NCI-H1048 (cell line): ENCODE measurements around the gene AK8.

Experiments used
- DNase-seq: peaks from one replicate; lab custom pipeline; 2025; lab: John Stamatoyannopoulos, UW

The AK8 gene

DNA sequence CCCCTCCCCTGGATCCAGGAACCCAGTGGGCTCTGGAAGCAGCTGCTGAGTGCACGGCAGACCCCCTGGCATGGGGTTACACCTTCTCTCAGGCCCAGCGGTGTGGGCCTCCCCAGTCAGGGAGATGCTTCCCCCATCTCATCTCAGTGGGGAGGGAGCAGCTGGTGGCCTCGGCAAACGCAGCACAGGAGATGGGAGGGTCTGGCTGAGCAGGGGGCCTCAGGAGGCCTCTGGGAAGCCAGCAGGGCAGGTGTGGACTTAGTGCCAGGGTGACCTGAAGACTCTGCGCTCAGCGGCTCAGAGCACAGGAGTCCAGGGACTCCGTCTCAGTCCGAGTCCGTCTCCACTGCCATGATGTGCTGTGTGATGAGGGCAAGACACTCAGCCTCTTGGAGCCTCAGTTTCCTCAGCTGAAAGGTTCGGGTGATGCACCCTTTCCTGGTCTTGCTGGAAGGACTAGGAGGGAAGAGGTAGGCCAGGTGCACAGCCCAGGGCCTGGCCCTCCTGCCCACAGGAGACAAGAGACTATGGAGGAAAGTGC is 107.2 kb downstream of the AK8 start:
- DNase-seq = no peak

DNA sequence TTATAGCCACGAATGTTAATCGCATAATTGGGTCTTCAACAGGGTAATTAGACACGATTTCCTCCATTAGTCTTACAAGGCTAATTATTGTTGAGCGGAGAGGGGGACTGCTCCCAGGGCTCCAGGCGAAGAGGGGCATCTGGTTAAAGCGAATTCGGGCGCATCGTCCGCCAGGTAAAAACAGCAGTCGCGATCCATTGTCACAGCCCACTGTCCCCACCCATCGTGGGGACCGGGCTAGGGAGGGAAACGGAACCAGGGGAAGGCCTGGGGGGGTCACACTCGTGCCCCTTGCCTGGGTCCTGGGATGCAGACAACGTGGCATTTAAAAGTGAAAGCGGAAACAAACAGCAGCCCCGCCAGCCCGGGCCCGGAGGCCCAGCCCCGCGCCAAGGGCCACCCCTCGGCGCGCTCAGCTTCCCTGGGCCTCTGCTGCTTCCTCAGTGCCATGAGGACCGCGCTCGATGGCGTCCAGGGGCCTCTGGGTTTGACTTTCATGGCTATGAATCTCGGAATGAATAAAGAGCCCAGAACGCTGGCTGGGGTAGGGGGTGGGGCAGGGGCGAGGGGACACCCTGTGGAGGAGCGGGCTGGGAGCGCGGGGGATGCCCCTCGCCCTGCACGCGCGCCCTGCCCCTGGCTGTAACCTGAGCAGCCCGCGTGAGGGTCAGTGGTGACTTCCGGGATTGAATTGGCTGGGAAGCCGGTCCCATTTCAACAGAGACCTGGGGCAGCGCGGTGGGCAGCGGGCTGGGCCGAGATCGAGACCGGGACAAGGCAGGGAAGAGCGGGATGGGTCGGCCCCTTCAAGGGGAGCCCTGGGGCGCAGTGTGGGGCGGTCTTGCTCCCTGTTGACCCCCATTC is 107.9 kb downstream of the AK8 start:
- DNase-seq = no peak

DNA sequence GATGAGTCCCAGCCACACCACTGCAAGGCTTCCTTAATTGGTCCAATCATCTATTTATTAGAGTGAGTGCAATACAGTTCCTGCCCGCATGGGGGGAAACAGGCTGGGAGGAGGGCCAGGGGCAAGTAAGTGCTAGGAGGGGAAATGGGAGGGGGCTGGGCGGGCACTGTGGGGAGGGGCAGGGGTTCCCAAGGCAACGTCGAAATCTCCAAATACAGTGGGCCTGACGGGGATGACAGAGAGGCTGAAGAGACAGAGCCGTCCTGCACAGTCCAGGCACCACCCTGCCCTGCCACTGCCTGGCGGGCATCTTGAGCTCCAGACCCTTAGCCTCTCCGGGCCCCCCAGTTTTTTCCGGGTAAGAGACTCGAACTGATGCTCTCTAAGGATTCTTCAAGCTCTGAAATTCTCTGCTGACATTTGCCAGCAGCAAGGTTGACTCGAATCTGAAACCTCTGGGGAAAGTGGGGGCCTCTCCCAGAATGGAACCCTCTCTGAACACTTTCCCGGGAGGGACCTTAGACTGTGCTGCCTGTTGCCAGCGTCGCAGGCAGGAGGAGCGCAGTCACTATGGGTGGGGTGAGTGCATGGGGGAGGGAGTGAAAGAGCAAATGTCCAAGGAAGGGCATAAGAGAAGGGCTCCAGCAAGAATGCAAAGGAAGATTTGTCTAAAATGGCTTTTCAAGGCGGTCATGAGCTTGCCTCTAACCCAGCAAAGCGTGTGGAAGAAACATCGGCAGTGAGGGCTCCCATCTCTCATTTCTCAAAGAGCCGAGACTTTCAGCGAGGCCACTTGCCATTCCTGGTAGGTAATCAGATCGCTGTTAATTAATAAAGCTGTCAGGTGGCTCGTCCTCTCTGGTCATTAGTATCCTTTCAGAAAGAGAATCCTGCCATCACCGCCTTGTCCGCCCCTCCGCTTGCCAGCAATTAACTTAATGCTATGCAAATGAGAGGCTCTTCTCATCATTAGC is 108.9 kb downstream of the AK8 start:
- peak; percentile 13 for DNase-seq

DNA sequence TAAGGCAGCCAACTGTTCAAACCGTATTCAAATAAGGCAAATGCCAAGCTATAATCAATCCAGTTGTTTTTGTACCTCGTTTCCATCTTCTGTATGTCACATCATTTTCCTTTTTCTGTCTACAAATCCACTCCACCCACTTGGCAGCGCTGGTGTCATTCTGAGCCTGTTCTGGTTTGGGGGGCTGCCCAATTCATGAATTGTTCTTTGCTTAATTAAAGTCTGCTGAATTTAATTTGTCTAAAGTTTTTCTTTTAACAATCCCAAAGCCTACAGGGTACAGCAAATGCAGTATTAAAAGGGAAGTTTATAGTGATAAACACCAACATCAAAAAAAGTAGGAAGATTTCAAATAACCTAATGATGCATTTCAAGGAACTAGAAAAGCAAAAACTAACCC is 114.5 kb downstream of the AK8 start:
- DNase-seq = no peak

DNA sequence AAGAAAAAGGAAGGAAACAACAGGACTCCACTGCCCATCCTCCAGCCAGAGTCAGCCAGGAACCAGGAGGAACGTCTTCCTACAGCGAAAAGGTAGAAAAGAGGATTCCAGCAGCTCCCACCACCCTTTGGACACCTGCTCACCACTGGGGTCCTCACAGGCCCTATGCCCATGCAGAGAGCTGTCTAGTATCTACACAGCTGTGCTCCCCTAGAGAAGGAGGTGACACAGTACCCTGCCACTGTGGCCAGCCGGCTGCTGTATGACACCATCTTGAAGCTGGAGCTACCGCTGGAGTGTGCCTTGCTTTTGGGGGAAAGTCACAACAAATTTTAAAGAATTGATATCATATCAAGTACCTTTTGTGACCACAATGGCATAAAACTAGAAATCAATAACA is 115.2 kb downstream of the AK8 start:
- DNase-seq = no peak

DNA sequence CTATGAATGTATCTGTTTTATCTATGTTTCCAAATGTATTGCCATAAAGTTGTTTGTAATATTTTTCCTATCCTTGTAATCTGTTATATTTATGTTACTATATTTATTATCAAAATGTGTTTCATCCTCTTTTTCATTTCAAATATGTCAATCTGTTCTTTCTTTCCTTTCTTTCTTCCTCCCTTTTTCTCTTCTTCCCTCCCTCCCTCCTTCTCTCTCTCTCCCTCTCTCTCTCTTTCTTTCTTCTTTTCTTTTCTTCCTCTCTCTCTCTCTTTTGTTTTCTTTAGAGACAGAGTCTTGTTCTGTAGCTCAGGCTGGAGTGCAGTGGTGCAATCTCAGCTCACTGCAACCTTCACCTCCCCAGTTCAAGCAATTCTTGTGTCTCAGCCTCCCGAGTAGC is 116.5 kb downstream of the AK8 start:
- DNase-seq = no peak

DNA sequence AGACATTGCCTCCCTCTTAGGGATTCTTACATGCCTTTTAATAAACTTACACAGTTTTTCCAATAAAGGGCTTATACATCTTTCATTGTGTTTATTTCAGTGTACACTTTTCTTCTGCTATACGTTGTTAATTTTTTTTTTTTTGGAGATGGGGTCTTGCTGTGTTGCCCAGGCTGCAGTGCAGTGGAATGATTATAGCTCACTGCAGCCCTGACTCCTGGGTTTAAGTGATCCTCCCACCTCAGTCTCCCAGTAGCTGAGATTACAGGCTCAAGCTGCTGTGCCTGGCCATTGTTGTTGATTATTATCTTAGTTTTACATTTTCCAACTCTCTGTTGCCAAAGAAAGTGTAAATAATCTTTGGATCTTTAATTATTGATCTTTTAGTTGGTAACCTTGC is 118.0 kb downstream of the AK8 start:
- no peak for DNase-seq

DNA sequence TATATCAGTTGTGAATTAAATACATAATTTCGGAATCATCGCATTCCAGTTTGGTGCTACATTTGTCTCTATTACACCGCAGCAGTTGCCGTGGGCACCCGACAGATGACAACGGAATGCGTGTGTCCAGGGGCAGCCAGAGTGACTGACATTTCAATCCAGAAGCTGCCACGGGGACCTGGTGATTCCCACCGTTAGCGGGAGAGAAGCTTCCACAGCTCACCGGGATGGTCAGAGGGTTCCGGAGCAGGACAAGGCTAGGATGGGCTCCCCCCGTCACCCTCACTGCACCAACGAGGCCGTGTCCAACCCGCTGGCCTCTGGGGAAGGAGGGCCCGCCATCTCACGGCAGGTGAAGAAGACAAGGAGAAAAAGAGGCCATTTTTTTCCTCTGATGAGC is 121.1 kb downstream of the AK8 start:
- no peak for DNase-seq

DNA sequence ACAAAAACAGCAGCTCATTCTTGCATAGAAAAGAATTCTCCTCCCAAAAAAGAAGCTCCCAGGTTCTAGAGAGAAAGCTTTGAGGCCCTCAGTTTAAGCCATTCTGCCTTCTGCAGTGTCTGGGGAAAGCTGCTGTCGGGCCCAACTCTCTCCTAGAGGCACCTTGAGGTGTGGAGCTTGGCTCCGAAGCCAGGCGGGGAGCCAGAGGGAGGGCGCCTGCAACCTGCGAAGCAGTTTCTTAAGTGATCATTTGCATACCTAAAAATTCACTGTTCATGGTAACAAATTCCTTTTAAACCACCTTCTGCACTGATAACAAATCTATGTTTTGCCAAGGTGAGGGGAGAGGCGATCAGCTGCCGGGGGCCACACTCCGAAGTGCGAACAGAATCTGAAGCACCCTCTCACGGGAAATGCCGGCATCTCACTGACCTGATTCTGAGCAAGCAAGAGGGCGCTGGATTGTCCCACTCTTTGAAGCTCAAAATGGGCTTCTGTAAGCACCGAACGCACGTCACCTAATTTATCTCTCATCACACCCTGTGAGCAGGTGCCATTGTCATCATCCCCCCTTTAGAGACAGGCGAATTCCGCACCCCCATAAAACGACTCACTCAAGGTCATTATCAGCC is 121.8 kb downstream of the AK8 start:
- DNase-seq = no peak

DNA sequence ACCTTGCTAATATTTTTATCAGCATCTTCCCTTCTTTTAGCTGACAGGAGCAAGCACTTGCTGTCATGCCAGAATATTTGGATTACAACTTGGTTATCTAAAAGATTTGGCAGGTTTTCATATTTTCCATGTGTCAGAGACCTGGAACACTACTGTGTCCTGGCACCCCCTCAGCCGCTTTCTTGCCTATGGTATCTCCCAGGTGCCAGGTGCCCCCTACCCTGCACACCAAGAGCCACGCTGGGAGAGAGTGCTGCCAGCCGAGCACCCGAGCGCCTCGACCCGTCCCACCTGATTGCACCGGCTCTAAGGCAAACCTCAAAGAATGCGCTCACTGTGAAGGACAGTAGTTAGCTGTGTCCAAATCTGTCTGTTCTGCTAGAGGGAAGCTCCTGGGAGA is 123.0 kb downstream of the AK8 start:
- no peak for DNase-seq

DNA sequence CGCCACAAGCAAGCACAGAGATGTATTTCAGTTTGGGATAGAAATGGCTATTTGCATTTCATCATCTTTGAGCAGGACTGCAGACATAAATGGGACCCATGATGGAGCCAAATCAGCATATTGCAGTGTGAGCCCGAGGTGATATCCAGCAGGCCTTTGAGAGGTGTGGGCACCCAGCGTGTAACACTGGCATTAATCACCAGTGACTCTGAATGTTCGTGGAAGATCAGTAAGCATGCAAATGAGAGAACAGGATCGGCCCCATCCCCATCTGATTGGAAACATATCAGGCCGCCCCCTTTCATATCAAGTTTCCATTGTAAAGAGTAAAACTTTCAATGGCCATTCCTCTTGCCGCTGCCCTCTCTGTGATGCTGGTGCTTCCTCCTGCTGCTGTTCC is 123.8 kb downstream of the AK8 start:
- no peak for DNase-seq

DNA sequence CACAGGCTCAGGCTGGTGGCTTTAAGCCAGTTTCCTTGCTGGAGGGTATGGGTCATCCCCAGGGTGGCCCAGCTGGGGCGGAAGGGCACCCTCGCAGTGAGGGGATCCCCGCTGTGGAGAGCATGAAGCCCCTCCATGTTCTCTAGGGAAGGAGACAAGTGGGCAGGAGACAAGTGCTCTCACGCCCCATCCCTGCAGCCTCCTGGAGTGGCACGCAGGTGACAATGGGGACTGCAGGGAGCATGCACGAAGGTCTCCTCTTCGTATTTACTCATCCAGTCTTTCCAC is 124.5 kb downstream of the AK8 start:
- no peak for DNase-seq

DNA sequence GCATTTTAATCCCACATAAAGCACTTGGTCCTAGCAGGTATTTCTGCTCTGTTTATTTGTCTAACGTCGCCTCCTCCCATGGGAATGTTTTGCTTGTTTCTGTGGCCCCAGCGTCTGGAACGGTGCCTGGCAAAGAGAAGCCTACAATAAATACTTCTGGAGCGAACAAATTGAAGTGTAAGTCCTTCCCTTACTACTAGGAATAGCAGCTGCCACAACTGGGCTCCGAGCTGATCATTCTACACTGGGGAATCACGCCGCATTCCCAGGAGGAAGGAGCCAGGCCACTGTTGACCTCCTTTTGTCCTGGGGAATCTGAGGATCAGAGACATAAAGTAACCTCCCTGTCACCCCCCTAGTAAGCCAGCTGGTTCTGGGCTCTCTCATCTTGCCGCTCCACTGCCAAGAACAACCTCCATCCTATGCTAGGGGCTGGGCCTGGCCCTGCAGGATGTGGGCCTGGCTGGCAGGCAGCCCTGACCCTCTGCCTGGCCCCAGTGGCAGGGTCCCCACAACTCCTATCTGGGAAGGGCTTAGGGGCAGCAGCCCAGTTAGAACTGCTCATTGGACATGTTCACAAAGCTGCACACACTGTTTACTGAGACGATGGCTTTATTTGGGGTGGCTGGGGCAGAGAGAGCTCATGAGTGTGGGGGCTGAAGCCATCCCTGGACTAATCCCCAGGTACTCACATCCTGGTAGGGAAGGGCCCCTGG is 125.0 kb downstream of the AK8 start:
- DNase-seq = no peak

DNA sequence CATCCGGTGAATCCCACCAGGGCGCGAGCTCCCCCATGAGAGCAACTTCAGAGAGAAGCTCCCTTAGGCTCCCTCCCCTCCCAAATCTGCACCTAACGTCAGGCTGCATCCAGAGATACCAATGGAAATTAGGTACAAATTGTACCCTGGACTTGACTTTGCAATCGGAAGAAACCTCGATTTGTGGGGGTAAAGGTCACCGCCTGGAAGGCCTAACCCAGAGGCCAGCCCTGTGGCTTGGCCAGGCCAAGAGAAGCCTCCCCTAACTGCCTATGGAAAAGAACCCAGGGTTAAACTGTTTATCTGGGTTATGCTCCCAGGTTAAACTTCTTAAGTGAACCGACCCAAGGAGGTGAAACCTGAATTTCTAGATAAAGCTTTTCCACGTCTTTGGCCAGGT is 127.4 kb downstream of the AK8 start:
- no peak for DNase-seq

DNA sequence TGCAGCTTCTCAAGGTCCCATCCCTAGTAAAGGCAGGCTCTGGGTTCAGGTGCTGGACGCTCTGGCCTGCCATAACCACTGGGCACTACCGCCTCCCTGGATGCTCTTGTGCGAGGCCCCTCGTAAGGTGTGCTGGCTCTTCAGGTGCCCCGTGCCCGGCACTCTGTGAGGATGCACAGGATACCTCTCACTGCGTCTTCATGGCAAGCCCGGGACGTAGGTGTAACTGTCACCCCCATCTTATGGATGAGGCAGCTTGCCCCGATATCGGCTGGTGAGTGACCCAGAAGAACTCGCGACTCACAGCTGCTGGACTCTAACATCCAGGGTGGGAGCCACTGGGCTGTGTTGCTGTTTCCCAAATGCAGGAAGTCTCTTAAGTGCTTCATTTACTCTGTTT is 128.8 kb downstream of the AK8 start:
- no peak for DNase-seq

DNA sequence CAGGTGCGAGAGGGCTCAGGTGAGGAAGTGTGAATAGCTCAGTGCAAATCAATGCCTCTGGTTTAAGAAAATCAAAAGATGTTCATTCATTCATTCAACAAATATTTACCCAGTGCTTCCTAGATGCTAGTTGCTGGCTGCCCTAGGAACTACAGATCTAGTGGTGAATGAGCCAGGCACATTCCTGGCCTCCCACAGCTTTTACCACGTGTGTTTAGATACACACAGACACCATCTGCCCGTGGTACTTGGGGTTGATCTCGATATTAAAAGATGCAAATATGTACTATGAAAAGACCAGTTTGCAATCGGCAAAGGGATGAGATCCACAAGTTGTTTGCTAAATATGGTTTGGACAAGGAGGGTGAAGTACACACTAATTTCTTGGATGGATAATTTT is 129.6 kb downstream of the AK8 start:
- no peak for DNase-seq

DNA sequence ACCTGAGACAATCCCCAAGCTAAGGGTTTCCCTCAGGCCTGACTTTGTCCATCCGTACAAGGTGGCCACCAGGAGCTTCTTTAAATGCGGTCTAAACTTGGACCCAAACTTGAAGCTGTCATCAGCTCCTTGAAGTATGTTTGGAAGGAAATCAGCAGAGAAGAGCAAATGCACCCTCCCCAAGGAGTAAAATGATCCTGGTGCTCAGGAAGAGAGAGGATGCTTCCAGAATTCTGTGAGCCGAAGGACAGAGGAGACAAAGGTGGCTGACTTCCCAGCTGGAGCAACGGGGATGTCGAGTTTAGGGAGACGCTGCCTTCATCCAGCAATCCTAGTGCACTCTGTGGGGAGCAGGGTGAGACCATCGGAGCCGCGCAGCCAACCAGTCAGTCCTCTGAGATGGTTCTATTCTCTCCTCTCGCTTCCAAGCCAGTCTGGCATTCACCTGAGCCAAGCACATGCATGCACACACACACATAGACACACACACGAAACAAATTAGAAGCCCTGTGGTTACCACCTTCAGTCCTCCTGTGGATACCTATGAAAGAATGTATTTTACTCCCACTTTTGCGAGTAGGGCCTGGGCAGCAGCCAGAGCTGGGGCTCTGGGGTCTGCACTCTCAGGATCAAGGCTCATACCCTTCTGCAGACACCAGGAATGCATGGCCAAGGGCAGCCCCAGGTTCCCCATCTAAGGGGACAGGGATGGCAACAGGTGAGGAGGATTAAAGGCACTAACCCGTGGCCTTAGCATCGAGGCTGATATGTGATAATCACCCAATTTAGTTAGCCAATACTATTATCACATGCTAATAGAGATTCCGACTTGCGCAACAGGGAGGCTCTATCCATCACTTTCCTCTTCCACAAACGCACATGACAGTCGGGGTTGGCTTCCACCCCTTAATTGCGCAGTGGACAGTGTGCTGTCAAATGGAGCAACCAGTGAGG is 132.1 kb downstream of the AK8 start:
- no peak for DNase-seq

DNA sequence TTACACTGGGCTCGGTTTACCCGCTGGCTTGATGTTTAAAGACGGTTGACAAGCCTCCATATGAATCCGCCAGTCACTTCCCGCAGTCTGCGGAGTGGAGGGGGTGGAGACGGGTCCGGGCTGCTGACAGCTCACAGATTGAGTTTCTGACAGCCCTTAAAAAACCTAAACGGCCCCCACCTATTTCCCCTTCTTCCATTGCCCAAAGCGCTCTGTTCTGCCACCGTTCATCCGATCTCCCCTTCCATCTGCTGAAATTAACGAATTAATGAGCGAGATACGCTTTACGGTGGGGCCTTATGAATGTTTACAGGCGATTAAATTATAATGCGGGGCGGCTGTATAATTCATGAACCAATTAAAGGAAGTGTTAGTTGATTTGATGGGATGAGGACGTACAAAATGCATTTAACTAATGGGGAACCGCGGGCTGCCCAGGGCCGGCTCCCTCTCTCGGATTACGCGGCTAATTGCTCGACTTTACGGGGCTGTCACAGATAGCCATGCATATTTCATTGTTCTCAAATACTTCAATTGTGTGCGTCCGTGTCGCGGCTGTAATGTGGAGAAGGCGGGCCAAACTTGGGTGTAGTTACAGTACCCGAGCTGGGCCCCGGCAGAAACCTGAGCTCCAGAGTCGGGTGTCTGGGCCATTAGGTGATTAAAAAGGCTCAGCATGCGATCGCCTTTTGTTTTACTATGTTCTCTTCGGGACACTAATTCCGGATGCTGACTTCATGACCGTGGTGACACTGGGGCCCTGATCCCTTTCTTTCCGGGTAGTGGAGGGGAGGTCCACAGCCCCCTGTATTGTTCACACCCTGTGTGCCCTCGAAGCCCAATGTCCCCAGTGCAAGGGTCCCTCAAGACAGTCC is 133.0 kb downstream of the AK8 start:
- no peak for DNase-seq

DNA sequence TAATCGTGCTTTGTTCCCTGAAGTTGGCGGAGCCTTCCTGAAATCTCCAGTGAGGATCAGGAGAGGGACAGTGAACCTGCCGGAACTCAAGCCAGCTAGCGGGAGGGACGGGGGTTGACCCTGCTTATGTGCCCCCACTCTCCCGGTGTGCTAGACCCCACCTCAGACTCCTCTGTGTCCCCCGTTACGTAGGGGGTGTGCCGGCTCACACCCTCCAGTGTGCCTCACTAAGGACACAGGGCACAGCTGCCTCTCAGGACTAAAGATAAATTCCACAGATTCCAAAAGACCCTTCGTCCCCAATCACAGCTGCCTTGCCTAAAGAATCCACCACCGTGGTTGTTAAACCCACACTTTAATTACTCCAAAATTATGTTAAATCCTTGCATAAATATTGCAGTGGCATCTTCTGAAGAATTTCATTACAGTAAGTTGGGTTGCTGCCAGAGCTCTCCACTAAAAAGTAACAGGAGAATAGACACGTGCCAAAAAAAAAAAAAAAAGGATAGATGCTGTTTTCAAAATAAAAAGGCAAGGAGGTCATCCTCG is 134.1 kb downstream of the AK8 start:
- DNase-seq = no peak
